Choroid plexus epithelial cell (primary cell): ENCODE data around the gene LTBP4.

Experiments used
- DNase-seq: peaks from one replicate; pipeline ENCODE4 v3.0.0-alpha.2; 2010; ENCODE audit warnings: low read depth
- H3K4me3 ChIP-seq: 2 replicates; pipeline ENCODE4 v1.5.1; 2011; ENCODE audit warnings: low read depth, mild to moderate bottlenecking, control low read depth, low read length, moderate library complexity
- TF ChIP-seq, protein P1 (sequence below): conservative IDR thresholded peaks from 2 replicates; pipeline ENCODE4 v1.5.1; 2011; ENCODE audit warnings: low read depth, mild to moderate bottlenecking, control low read depth, inconsistent platforms, low read length, moderate library complexity

LTBP4 gene

GRCh38 chr19:40672573-40673299, 71.6 kb downstream of the LTBP4 start:
- no peak for DNase-seq
- no peak overlapping the region for H3K4me3 ChIP-seq

GRCh38 chr19:40673397-40673796, 72.2 kb downstream of the LTBP4 start:
- TF ChIP-seq, protein P1, sequence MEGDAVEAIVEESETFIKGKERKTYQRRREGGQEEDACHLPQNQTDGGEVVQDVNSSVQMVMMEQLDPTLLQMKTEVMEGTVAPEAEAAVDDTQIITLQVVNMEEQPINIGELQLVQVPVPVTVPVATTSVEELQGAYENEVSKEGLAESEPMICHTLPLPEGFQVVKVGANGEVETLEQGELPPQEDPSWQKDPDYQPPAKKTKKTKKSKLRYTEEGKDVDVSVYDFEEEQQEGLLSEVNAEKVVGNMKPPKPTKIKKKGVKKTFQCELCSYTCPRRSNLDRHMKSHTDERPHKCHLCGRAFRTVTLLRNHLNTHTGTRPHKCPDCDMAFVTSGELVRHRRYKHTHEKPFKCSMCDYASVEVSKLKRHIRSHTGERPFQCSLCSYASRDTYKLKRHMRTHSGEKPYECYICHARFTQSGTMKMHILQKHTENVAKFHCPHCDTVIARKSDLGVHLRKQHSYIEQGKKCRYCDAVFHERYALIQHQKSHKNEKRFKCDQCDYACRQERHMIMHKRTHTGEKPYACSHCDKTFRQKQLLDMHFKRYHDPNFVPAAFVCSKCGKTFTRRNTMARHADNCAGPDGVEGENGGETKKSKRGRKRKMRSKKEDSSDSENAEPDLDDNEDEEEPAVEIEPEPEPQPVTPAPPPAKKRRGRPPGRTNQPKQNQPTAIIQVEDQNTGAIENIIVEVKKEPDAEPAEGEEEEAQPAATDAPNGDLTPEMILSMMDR = no peak
- H3K4me3 ChIP-seq = no peak overlapping the region
- DNase-seq = no peak

More at GRCh38 chr19:40672573-40673299, 71.6 kb downstream of the LTBP4 start:
- TF ChIP-seq, protein P1 = no peak

DNA sequence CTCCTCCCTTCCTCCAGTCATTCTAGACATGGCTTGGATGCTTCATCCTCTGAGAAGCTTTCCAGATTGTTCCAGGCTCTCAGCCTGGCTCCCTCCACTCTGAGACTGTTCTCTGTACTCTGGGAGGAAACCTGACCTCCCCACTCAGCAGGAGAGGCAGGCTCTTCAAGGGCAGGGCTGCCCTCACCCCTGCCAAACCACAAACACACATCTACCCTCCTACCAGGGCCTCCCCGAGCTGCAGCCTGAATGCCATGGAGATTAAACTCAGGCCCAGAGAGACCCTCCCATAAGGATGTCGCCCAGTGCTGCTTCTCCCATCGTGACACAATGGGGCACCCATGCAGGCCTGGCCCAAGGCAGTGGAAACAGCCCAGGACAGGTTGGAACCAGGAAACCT, 73.1 kb downstream of the LTBP4 start:
- peak; percentile 56 for DNase-seq
- no peak overlapping the region for H3K4me3 ChIP-seq
- TF ChIP-seq, protein P1 = no peak

- TF ChIP-seq, protein P1 = no peak
- no peak overlapping the region for H3K4me3 ChIP-seq
- no peak for DNase-seq
These were observed 76.0 kb downstream of the LTBP4 start for GRCh38 chr19:40677156-40677555.
